GM12872 (cell line): ENCODE data around the gene ZNF362.

Source experiments
- TF ChIP-seq, protein P1 (sequence below): IDR thresholded peaks from 3 replicates; pipeline ENCODE4 v1.5.1; 2011; ENCODE audit warnings: low read depth, mild to moderate bottlenecking, low read length, moderate library complexity; ENCODE audit not compliant: insufficient read depth

The ZNF362 gene

DNA sequence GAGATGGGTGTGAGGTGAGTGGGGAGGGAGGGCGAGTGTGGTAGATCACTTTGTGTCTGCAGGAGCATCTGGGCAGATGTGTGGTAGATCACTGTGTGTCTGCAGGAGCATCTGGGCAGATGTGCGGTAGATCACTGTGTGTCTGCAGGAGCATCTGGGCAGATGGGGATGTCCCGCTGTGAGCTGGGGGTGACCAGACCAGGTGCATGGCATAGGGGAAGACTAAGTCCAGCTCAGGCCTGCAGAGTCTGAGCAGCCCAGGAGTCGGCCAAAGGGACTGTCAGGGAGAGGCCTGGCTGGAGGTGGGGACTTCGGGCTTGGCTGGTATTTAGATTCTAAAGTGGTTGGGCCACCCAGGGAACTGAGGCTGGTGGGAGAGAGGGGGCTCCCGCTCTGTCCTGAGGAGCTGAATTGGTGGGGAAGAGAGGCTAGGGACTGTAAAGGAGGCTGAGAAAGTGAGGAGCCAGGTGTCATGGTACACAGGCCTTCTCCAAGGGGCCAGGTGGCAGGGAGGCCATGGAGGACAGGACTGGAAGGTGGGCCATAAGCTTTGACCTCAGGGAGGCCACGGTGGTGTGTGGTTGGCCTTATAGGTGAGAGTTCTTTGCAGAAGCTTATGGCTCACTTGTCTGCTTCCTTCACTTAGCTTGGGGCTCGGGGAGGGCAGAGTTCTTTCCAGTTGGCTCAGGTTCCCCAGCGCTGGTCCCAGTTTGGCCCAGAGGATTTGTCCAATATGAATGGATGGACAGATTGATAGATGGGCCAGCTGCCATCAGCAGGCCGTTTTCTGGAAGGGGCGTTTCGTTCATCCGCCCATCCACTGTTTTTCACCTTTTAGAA is 15.6 kb downstream of the ZNF362 start:
- TF ChIP-seq, protein P1, sequence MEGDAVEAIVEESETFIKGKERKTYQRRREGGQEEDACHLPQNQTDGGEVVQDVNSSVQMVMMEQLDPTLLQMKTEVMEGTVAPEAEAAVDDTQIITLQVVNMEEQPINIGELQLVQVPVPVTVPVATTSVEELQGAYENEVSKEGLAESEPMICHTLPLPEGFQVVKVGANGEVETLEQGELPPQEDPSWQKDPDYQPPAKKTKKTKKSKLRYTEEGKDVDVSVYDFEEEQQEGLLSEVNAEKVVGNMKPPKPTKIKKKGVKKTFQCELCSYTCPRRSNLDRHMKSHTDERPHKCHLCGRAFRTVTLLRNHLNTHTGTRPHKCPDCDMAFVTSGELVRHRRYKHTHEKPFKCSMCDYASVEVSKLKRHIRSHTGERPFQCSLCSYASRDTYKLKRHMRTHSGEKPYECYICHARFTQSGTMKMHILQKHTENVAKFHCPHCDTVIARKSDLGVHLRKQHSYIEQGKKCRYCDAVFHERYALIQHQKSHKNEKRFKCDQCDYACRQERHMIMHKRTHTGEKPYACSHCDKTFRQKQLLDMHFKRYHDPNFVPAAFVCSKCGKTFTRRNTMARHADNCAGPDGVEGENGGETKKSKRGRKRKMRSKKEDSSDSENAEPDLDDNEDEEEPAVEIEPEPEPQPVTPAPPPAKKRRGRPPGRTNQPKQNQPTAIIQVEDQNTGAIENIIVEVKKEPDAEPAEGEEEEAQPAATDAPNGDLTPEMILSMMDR, result no peak

DNA sequence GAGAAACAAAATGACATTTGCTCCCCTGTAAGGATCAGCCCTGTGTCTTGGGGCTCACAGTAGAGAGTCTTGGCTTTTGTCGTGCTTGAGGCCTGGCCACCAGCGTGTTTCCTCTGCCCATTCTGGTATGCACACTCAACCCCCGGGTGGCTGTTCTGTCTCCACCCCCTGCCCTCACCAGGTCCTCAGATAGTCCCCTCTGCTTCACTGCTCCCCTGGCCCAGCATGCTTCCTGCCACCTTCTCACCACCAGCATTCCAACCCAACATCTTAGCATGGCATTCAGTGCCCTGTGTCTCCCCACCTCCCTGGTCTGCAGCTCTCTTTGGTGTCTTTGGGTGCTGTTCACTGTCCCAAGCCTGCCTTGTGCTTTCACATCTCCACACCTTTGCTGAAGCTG is 16.2 kb downstream of the ZNF362 start:
- TF ChIP-seq, protein P1, result no peak

DNA sequence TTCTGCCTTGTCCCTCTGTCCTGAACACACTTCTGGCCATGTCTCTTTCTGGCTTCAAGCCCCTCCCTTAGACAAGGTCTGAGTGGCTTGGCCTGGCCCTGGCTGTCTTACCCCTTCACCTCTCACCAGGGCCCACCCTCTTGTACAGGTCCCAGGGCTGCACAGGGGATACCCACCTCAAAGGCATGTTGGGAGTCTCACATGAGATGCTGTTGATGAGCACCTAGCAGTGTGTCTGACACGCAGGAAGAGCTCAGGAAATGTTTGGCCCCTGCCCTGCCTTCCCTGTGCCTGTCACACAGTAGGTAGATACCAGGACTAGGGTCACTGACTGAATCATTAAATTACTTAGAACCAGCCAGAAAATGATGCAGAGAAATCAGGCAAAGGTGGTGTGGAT is 16.6 kb downstream of the ZNF362 start:
- TF ChIP-seq, protein P1, result no peak

DNA sequence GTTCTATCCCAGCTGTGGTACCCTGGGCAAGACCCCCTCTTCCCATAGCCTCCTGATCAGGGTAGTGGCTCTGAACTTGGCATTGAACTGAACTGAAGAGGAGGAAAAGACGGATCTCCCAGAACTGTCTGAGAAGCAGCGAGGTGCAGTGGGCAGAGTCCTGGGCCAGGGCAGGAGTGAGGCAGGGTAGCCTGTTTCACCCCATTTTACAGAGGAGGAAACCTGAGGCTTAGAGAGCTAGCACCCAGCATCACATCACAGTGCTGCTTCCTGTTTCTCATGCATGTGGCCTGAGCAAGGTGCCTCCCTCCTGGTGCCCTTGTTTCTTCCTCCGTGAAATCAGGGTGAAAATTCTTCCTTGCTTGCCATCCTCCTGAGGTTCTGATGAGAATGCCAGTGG is 17.1 kb downstream of the ZNF362 start:
- TF ChIP-seq, protein P1, result no peak

DNA sequence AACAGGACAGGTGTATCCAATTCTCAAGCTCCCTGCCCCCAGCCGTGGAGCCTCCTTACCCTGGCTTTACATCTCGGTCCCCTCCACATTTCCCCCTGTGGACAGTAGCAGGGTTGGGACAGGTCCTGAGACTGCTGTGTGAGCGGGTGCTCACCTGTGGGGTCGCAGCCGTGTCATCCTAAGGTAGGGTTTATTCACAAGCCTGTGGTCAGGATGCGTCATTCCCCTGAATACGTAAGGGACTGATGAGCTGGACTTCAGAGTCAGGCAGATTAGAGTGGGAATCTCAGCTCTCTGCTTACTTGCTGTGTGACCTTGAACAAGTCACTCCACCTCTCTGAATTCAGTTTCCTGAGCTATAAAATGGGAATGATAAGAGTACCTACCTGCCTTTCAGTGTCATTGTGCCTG is 17.7 kb downstream of the ZNF362 start:
- TF ChIP-seq, protein P1, result no peak

DNA sequence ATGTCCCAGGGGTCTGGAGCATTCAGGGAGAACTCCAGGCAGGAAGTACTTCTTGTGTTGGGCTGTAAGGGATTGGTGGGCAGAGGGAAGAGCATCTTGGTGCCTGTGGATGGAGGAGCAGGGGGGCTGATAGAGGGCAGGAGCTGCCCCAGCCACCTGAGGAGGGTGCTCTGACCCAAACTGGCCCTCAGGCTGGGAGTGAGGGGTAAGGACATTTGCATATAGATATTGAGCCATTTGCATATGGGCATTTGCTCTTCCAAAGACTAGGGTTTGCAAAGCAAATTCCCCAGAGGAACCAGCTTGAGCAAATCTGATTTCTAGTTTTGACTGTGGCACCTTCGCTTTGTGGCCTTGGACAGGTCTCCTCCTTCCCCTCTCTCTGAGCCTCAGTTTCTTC is 18.2 kb downstream of the ZNF362 start:
- TF ChIP-seq, protein P1, result no peak

DNA sequence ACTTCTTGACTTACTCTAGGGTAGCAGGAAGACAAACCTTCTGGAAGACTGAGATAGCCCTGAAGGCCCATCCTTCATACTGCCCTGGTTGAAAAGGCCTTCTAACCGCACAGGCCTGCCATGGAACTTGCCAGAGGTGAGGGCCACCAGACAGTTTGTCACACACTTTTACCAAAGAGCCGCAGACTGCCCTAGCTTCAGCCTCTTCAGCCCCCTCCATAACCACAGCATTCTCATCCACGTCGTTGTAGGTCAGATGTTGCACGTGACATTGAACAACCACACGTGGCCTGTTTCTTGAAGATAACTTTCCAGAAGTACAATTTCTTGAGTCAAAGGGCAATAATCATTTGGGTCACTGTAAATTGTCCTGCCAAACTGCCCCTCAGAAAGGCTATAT is 18.9 kb downstream of the ZNF362 start:
- TF ChIP-seq, protein P1, result no peak
